ENCODE results near the gene BACH2.

Gene BACH2

DNA sequence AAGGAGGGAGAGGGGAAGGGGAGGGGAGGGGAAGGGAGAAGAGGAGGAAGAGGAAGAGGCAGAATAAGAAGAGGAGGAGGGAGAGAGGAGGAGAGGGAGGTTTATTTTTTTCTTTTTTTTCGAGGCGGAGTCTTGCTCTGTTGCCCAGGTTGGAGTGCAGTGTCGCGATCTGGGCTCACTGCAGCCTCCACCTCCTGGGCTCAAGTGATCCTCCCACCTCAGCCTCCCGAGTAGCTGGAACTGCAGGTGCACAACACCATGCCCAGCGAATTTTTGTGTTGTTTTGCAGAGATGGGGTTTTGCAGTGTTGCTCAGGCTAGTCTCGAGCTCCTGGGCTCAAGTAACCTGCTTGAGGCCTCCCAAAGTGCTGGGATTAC lies 408.5 kb downstream of the BACH2 start:
- TF ChIP-seq, protein P1, sequence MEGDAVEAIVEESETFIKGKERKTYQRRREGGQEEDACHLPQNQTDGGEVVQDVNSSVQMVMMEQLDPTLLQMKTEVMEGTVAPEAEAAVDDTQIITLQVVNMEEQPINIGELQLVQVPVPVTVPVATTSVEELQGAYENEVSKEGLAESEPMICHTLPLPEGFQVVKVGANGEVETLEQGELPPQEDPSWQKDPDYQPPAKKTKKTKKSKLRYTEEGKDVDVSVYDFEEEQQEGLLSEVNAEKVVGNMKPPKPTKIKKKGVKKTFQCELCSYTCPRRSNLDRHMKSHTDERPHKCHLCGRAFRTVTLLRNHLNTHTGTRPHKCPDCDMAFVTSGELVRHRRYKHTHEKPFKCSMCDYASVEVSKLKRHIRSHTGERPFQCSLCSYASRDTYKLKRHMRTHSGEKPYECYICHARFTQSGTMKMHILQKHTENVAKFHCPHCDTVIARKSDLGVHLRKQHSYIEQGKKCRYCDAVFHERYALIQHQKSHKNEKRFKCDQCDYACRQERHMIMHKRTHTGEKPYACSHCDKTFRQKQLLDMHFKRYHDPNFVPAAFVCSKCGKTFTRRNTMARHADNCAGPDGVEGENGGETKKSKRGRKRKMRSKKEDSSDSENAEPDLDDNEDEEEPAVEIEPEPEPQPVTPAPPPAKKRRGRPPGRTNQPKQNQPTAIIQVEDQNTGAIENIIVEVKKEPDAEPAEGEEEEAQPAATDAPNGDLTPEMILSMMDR (IDR thresholded peaks at IDR 0.05; ENCODE audit: low read depth, low read length), result no peak
- DNase-seq (ENCODE audit: extremely low read depth, low read depth), result no peak

DNA sequence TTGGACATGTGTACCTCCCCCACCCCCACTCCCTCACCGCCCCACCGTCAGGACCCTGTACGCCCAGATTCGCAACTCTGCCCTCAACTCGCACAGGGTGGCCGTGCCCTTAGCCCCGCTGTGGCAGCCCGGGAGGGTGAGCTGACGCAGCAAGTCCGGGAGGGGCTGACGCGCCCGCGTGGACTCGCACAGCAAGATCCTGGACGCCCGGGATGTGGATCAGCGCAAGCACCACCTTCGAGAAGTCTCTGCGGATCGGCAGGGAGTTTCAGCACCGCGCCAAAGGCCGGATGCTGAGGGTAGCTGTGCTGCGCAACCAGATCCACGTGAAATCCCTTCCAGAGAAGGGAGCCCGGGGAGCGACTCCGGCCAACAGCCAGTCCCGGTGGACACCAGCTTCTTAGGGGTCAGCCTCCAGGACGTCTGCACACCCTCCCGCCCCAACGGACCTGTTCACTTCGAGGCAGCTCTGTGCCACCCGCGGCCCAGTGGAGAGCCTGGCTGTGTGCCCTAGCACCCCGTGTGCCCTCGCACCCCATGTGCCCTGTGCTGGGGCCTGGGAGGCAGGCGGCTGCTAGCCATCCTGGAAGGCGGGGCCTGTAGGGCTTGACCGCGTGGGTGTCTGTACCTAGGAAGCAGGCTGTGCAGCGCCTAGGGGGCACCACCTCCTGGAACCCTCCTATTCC lies 409.0 kb downstream of the BACH2 start:
- DNase-seq (ENCODE audit: extremely low read depth, low read depth), result no peak

DNA sequence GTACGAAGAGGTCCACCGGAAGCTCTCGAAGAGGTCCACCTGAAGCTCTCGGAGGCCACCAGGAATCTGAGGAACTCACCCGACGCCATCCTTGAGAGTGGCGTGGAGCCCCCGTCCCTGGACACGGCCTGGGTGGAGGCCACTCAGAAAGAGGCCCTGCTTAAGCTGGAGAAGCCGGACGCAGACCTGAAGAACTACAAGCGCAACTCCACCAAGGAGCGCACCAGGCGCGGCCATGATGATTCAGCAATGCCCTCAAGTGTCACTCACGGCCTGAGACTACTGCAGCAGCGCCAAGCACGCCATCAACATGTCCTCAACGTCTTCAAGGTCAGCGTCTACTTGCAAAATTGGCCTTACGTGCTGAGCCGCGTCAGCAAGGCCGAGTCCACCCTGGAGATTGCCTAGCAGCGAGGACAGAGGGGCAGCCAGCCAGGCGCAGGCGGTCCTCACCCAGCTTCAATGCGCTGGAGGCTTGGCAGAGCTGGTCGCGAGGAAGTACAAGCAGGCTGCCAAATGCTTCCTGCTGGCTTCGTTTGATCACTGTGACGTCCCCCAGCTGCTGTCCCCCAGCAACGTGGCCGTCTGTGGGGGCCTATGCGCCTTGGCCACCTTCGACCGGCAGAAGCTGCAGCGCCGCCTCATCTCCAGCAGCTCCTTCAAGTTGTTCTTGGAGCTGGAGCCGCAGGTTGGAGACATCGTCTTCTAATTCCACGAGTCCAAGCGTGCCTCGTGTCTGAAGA lies 410.1 kb downstream of the BACH2 start:
- DNase-seq (ENCODE audit: extremely low read depth, low read depth), result no peak
- TF ChIP-seq, protein P1 (IDR thresholded peaks at IDR 0.05; ENCODE audit: low read depth, low read length), result no peak

More for the DNA sequence above, 409.0 kb downstream of the BACH2 start:
- TF ChIP-seq, protein P1 (IDR thresholded peaks at IDR 0.05; ENCODE audit: low read depth, low read length), result no peak
